H1 (cell line): ENCODE measurements around the gene FBXO41. TPM values are rescaled to one million over a fixed set of nuclear protein-coding genes. Genes with fewer than 3 reads are reported as not detected.
A peak's percentile ranks its signal among the peaks of the same experiment; 100 is the strongest.

Experiments used
- CTCF ChIA-PET: fragments of 300-600 bp; sonication (Branson Sonifier 250); formaldehyde crosslinking; loops from one replicate; lab custom pipeline; 2021; ENCODE audit not compliant: partially characterized antibody; lab: Charles Lee
- POLR2A ChIA-PET: fragments of 300-600 bp; sonication (Branson Sonifier 250); formaldehyde crosslinking; loops from one replicate; lab custom pipeline; 2021; ENCODE audit warnings: inconsistent platforms; ENCODE audit not compliant: partially characterized antibody; lab: Charles Lee
- DNase-seq, 2 experiments: peaks; one replicate each; pipeline versions ENCODE4 v3.0.0 to v3.0.0-alpha.2; 2010 to 2022; ENCODE audit warnings: low spot score in 2 of 2, low read depth in 1 of 2, mixed read lengths in 1 of 2
- FAIRE-seq: peaks from 2 replicates; lab custom pipeline; 2011; peaks lifted over from hg19 to GRCh38; lab: Jason Lieb, UNC
- H2AFZ ChIP-seq: 2 replicates; pipeline ENCODE4 v1.8.1; 2012; ENCODE audit warnings: low read length, inconsistent platforms
- H2AK5ac ChIP-seq: 2 replicates; pipeline ENCODE4 v1.6.1; 2013; ENCODE audit warnings: low read depth, low read length
- H2BK120ac ChIP-seq: replicated peaks from 2 replicates; pipeline ENCODE3; 2013; ENCODE audit warnings: low read depth, low read length, inconsistent platforms
- H2BK12ac ChIP-seq: 2 replicates; pipeline ENCODE4 v1.6.1; 2013; ENCODE audit warnings: low read depth, low read length
- H2BK15ac ChIP-seq: 2 replicates; pipeline ENCODE4 v1.6.1; 2013; ENCODE audit warnings: low read length
- H2BK20ac ChIP-seq: 2 replicates; pipeline ENCODE4 v1.6.1; 2013; ENCODE audit warnings: low read length
- H2BK5ac ChIP-seq: 2 replicates; pipeline ENCODE4 v1.6.1; 2013; ENCODE audit warnings: low read depth, low read length
- H3K14ac ChIP-seq: 2 replicates; pipeline ENCODE4 v1.6.1; 2013; ENCODE audit warnings: inconsistent platforms; ENCODE audit not compliant: insufficient read length
- H3K18ac ChIP-seq: 2 replicates; pipeline ENCODE4 v1.6.1; 2013; ENCODE audit warnings: low read length; ENCODE audit errors: extremely low read depth
- H3K23ac ChIP-seq: 2 replicates; pipeline ENCODE4 v1.6.1; 2013; ENCODE audit warnings: inconsistent platforms; ENCODE audit not compliant: insufficient read length
- H3K23me2 ChIP-seq: 2 replicates; pipeline ENCODE4 v1.6.1; 2013; ENCODE audit warnings: low read depth, low read length
- H3K27ac ChIP-seq: 2 replicates; pipeline ENCODE4 v1.6.1; 2011; ENCODE audit warnings: low read depth, low read length, inconsistent platforms
- H3K27me3 ChIP-seq, 4 experiments: replicated peaks in 1 of 4; 1 replicate in 1 of 4; 2 replicates in 3 of 4; pipeline versions ENCODE4 v1.6.1 to v1.8.1; 2011 to 2013; ENCODE audit warnings: low read length in 3 of 4, mild to moderate bottlenecking in 3 of 4, inconsistent platforms in 2 of 4, mixed read lengths in 2 of 4, moderate library complexity in 1 of 4; ENCODE audit not compliant: control insufficient read depth in 3 of 4, insufficient read depth in 3 of 4; ENCODE audit errors: extremely low read depth in 1 of 4
- H3K36me3 ChIP-seq, 4 experiments: 2 replicates each; pipeline versions ENCODE4 v1.6.1 to v1.8.1; 2011 to 2013; ENCODE audit warnings: mild to moderate bottlenecking in 4 of 4, low read length in 3 of 4, moderate library complexity in 2 of 4, control low read depth in 1 of 4, inconsistent platforms in 1 of 4; ENCODE audit not compliant: insufficient read depth in 4 of 4, control insufficient read depth in 2 of 4
- H3K4ac ChIP-seq: replicated peaks from 2 replicates; pipeline ENCODE3; 2013; ENCODE audit warnings: low read length, low read depth, mixed read lengths, inconsistent platforms; ENCODE audit not compliant: insufficient read length
- H3K4me1 ChIP-seq, 4 experiments: replicated peaks in 1 of 4; 1 replicate in 1 of 4; 2 replicates in 3 of 4; pipeline versions ENCODE4 v1.6.1 to v1.8.1; 2011 to 2013; ENCODE audit warnings: low read length in 3 of 4, inconsistent platforms in 2 of 4, mixed read lengths in 1 of 4; ENCODE audit not compliant: insufficient read depth in 4 of 4, control insufficient read depth in 3 of 4
- H3K4me2 ChIP-seq, 2 experiments: 2 replicates each; pipeline versions ENCODE4 v1.6.1 to v1.8.1; 2011 to 2013; ENCODE audit warnings: low read depth in 2 of 2, low read length in 2 of 2, control low read depth in 1 of 2, inconsistent platforms in 1 of 2, mild to moderate bottlenecking in 1 of 2; ENCODE audit not compliant: insufficient read depth in 1 of 2
- H3K4me3 ChIP-seq, 4 experiments: fragments of 200-600, 300-600 bp in 1 of 4; sonication (generic), shearing (Covaris generic), sonication (Bioruptor Twin) in 1 of 4; 2 replicates each; pipeline versions ENCODE4 v1.5.1 to v1.8.1; 2011 to 2016; ENCODE audit warnings: low read length in 4 of 4, low read depth in 3 of 4, control low read depth in 2 of 4, inconsistent platforms in 2 of 4, mild to moderate bottlenecking in 2 of 4, mixed read lengths in 1 of 4, moderate library complexity in 1 of 4; ENCODE audit not compliant: insufficient read depth in 2 of 4; ENCODE audit errors: extremely low read depth in 1 of 4
- H3K56ac ChIP-seq: replicated peaks from 2 replicates; pipeline ENCODE3; 2013; ENCODE audit warnings: low read depth, mild to moderate bottlenecking, mixed read lengths, low read length, inconsistent platforms; ENCODE audit not compliant: insufficient read length
- H3K79me1 ChIP-seq: 2 replicates; pipeline ENCODE4 v1.6.1; 2013; ENCODE audit warnings: low read depth, low read length, control low read depth
- H3K79me2 ChIP-seq, 2 experiments: 2 replicates each; pipeline versions ENCODE4 v1.6.1 to v1.8.1; 2012 to 2013; ENCODE audit warnings: low read length in 2 of 2, mild to moderate bottlenecking in 2 of 2, inconsistent platforms in 1 of 2; ENCODE audit not compliant: insufficient read depth in 2 of 2, control insufficient read depth in 1 of 2
- H3K9ac ChIP-seq, 4 experiments: replicated peaks in 1 of 4; 1 replicate in 1 of 4; 2 replicates in 3 of 4; pipeline versions ENCODE4 v1.6.1 to v1.8.1; 2011 to 2013; ENCODE audit warnings: low read depth in 3 of 4, low read length in 3 of 4, control low read depth in 2 of 4, mild to moderate bottlenecking in 2 of 4, moderate library complexity in 2 of 4, inconsistent platforms in 1 of 4; ENCODE audit errors: extremely low read depth in 1 of 4
- H3K9me3 ChIP-seq, 2 experiments: 2 replicates each; pipeline versions ENCODE4 v1.6.1 to v1.8.1; 2012 to 2013; ENCODE audit warnings: mild to moderate bottlenecking in 2 of 2, moderate library complexity in 2 of 2, control low read depth in 1 of 2, inconsistent platforms in 1 of 2, low read depth in 1 of 2, low read length in 1 of 2, mixed read lengths in 1 of 2; ENCODE audit not compliant: insufficient read depth in 2 of 2
- H4K20me1 ChIP-seq, 2 experiments: replicated peaks in 1 of 2; 2 replicates each; pipeline versions ENCODE3 to v1.8.1; 2011 to 2013; ENCODE audit warnings: inconsistent platforms in 2 of 2, low read length in 2 of 2, mild to moderate bottlenecking in 1 of 2; ENCODE audit not compliant: insufficient read depth in 2 of 2, control insufficient read depth in 1 of 2
- H4K5ac ChIP-seq: 2 replicates; pipeline ENCODE4 v1.6.1; 2013; ENCODE audit warnings: low read length, low read depth, mixed read lengths, inconsistent platforms; ENCODE audit not compliant: insufficient read length
- H4K8ac ChIP-seq: 2 replicates; pipeline ENCODE4 v1.8.0; 2013; ENCODE audit warnings: mild to moderate bottlenecking, moderate library complexity, low read length, inconsistent platforms; ENCODE audit not compliant: insufficient read depth; ENCODE audit errors: extremely low read depth
- H4K91ac ChIP-seq: replicated peaks from 2 replicates; pipeline ENCODE3; 2013; ENCODE audit warnings: low read length, mixed read lengths, inconsistent platforms; ENCODE audit not compliant: insufficient read length
- NANOG ChIP-seq: IDR thresholded peaks from 2 replicates; pipeline ENCODE4 v1.6.1; 2011; ENCODE audit warnings: low read length, low read depth, mild to moderate bottlenecking, inconsistent platforms; ENCODE audit not compliant: insufficient read depth, poor library complexity, severe bottlenecking
- RFX5 ChIP-seq: IDR thresholded peaks from 2 replicates; pipeline ENCODE4 v1.6.1; 2011; ENCODE audit warnings: low read depth, low read length, improper control_type of control experiment, borderline replicate concordance
- TEAD4 ChIP-seq: IDR thresholded peaks from 2 replicates; pipeline ENCODE4 v1.6.1; 2012; ENCODE audit warnings: low read depth, low read length, inconsistent platforms, mixed read lengths
- WGBS, 2 experiments: shearing (Covaris generic) in 1 of 2; methylation state at CpG; one replicate each; pipeline versions ENCODE4 v1.1.6 to v1.1.7; 2013 to 2015; ENCODE audit warnings: low lambda C conversion rate in 2 of 2, mixed read lengths in 2 of 2, inconsistent platforms in 1 of 2, low coverage in 1 of 2, missing lambda C conversion rate in 1 of 2; ENCODE audit not compliant: insufficient replicate concordance in 2 of 2, insufficient coverage in 1 of 2, insufficient read length in 1 of 2; ENCODE audit errors: extremely low coverage in 1 of 2, missing lambda C conversion rate in 1 of 2; 5-methylcytosine and 5-hydroxymethylcytosine counted together
- polyA plus RNA-seq, 7 experiments: library from polyadenylated mRNA; depleted of rRNA in 3 of 7; stranded (reverse) in 5 of 7; unstranded in 2 of 7; fragments of >200 nt in 5 of 7; fragments of 200-250 nt in 2 of 7; gene quantifications; 1 replicate in 5 of 7; 2 replicates in 1 of 7; 4 replicates in 1 of 7; pipeline versions ENCODE4 v1.2.1 to v1.2.3, GENCODE V29; 2011 to 2013; ENCODE audit warnings: missing spikeins in 2 of 7, mixed read lengths in 2 of 7
- total RNA-seq: library from RNA; stranded (reverse); fragmentation: NEBNext Ultra II Directional; extraction: Animal tissue kit (Norgen Biotek cat#: 25700); gene quantifications from 2 replicates; pipeline ENCODE4 v1.2.1, GENCODE V29; 2021
- TF ChIP-seq, protein P1 (sequence below), 3 experiments: IDR thresholded peaks; 1 replicate in 2 of 3; 2 replicates in 1 of 3; pipeline versions ENCODE4 v1.5.1 to v1.6.1; 2011; ENCODE audit warnings: low read length in 3 of 3, mild to moderate bottlenecking in 3 of 3, inconsistent platforms in 2 of 3, low read depth in 1 of 3, moderate library complexity in 1 of 3; ENCODE audit not compliant: insufficient read depth in 1 of 3; ENCODE audit errors: control extremely low read depth in 1 of 3

Gene FBXO41
- total and polyA plus RNA-seq, 2 of the 8 experiments (the other 6 are each of a cell fraction or from before 2014, with no cell fraction given) = 11.2 to 14.3 TPM

DNA sequence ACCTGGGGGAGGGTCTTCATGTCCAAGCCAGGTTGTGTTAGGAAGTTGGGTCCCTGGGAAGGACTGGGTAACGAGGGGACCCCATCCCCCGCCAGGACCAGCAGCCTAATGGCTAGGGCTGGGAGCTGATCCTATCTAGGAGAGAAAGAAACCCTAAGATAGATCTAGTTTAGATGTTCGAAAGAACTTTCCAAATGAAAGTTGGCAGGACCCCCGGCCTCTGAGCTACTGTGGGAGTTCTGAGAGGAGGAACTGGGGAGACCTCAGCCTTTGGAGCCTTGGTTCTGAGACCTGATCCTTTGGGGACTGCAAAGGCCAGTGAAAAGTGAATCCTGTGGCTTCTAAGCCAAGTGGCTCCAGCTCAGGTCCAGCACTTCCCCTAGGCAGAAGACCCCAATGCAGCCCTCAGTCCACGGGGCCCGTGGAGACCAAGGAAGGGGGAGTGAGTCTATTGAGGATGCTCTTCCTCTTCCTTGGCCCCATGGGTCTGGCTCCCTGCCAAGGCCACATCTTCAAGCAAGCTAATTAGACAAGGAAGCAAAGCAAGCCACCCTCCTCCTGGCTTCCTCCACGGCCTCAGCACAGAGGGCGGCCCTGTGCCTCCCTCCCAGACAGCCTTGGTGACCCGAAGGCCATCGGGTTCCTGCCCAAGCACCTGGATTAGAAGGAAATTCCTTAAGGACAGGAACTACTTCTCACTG lies 26.7 kb downstream of the FBXO41 start:
- ChIA-PET CTCF (interaction anchor here (0.6 to 7.0 kb wide), 12 partner anchors 11 to 171 kb away, joined by 3 to 51 read pairs (median 4); partner anchors contain the start of genes CCT7, EGR4 and PRADC1), POLR2A (interaction anchor here (0.6 to 5.1 kb wide), 13 partner anchors 10 to 1177 kb away, joined by 3 to 53 read pairs (median 4); partner anchors contain the start of genes CCT7, FBXO41 and PRADC1)
- Histone ChIP-seq H3K36me3 (peaks cover 9 to 34% (median 17%) of the 10 kb centered on the region in 4 experiments; a peak in 7 of 8 replicates), H3K23me2 (no peaks in the 10 kb centered on the region), H3K27ac (no peak overlapping the region), H3K14ac (no peak overlapping the region), H3K4me1 (peaks cover 0 to 12% (median 4%) of the 10 kb centered on the region in 4 experiments; a peak in 3 of 7 replicates), H4K20me1 (peaks cover 18% of the 10 kb centered on the region in 2 experiments), H2AFZ (no peak overlapping the region), H4K5ac (no peak overlapping the region), H4K8ac (no peak overlapping the region), H3K56ac (no peak overlapping the region), H3K18ac (no peak overlapping the region), H2BK20ac (no peak overlapping the region), H2BK12ac (no peak overlapping the region), H3K4me2 (no peak overlapping the region), H2BK15ac (peak overlapping the region; percentile 61; the same call in 1 of the 2 replicates), H3K23ac (no peak overlapping the region), H3K79me1 (no peaks in the 10 kb centered on the region), H2BK120ac (no peak overlapping the region), H3K4ac (no peak overlapping the region), H3K9ac (no peak overlapping the region), H2AK5ac (no peak overlapping the region), H3K79me2 (no peaks in the 10 kb centered on the region), H2BK5ac (no peak overlapping the region), H4K91ac (no peak overlapping the region), H3K9me3 (no peaks in the 10 kb centered on the region), H3K4me3 (no peak overlapping the region), H3K27me3 (no peaks in the 10 kb centered on the region)
- FAIRE-seq (no peak), DNase-seq (no peak)
- 92% methylated on average over 10 of the region's 10 CpGs; no CpG with 5 or more reads in 1 of the 2 experiments for WGBS, 2 experiments
- TF ChIP-seq, protein P1, sequence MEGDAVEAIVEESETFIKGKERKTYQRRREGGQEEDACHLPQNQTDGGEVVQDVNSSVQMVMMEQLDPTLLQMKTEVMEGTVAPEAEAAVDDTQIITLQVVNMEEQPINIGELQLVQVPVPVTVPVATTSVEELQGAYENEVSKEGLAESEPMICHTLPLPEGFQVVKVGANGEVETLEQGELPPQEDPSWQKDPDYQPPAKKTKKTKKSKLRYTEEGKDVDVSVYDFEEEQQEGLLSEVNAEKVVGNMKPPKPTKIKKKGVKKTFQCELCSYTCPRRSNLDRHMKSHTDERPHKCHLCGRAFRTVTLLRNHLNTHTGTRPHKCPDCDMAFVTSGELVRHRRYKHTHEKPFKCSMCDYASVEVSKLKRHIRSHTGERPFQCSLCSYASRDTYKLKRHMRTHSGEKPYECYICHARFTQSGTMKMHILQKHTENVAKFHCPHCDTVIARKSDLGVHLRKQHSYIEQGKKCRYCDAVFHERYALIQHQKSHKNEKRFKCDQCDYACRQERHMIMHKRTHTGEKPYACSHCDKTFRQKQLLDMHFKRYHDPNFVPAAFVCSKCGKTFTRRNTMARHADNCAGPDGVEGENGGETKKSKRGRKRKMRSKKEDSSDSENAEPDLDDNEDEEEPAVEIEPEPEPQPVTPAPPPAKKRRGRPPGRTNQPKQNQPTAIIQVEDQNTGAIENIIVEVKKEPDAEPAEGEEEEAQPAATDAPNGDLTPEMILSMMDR (IDR thresholded peaks at IDR 0.05; ENCODE audit: control extremely low read depth in 1 of 3, insufficient read depth in 1 of 3, low read depth in 1 of 3, low read length in 3 of 3) = no peak
- TF ChIP-seq NANOG (no peak), TEAD4 (no peak), RFX5 (no peak)
